HG03025 (cell line): ENCODE measurements around the gene NPAS1.
"Not testable (repeated sequence)": the region's sequence is repeated elsewhere in the genome, so short reads cannot be mapped to it uniquely, and the experiment has no call there.

ENCODE experiments used
- ATAC-seq: cut with Tn5 transposase; IDR thresholded peaks from one replicate; pipeline ENCODE4 v1.9.1; 2021; ENCODE audit warnings: mild to moderate bottlenecking, moderate library complexity; ENCODE audit not compliant: unreplicated experiment, low FRiP score

Gene NPAS1

DNA sequence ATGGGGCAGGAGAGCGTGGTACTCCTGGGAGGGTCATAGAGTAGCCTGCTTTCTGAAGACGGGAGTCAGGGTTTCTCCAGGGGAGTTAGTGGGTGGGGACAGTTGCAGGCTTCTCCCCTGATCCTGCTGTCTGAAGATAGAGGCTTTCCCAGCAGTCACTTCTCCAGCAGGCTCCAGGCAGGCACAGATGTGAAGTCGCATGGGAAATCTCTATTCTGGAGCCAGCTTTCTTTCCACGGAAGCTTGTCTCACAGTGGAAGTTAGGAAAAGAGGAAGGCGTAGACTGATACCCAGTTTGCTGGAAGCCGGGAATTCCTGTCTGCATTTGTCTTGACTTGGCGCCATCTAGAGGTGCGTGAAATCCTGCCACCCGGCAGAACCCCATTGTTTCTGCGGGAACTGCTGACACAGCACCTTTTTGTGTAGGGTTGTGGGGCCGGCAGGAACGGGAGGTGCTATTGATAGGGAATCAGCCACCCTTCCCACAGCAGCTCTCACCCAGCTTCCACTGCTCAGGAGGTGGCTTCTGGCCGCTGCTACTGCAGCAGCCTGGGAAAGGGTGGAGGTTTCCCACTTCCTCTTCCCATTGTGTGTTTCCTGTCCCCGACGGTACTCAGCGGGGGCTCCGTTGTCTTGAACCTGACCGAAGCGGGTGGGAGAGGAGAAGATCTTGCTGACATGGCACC lies 28.5 kb upstream of the NPAS1 start:
- ATAC-seq = no peak

DNA sequence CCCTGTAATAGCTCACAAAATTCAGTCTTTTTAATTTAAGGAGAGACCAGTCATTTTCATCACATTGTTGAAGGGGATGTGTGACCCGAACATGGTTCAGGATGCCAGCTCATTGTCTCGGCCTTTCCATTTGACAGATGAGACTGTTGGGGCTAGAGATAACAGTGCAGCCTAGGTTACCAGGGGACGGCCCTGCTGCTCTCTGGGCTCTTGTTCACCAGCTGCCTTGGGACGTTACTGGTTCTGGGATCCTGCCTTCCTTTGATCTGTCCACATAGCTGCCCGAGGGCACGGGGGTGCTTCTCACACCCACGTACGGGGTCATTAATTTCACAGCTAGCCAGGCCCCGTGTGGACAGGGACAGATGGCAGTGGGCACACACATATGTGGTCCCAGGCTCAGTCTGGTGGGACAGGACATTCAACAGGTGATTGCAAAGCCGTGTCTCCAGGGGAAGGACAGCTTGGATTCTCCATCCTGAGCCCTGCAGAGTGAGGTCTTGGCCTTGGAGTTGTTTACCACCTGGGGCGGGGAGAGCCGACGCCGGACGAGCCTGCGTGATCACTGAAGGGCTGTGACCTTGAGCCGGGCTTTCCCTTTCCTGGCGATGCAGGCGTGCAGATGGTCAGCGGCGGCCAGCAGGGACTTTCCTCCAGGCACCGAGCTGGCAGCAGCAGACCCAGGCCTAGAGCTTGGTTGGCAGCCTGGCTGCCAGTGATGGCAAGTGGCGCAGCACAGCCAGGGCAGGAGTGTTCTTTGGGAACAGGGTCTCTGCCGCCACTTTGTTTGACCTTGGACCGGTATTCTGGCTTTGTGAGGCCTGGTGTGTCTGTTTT lies 26.7 kb upstream of the NPAS1 start:
- no peak for ATAC-seq

DNA sequence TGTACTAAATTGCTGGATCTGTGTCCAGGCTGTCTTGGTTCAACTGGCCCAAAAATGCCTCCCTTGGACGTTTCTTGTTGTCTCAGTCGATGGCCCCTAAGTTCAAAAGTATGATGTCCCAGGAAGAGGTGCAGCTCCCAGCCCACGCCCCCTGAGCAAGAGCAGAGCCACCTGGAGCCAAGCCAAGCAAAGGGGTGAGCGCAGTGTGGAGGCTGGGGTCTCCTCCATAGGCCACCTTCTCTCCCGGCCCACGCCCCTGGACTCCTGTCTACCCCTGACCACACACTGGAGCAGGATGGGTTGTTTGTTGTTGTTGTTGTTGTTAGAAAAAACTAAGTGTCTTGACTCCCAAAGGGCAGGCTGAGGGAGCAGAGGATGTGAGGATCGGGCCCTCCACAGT lies 26.0 kb upstream of the NPAS1 start:
- no peak for ATAC-seq

DNA sequence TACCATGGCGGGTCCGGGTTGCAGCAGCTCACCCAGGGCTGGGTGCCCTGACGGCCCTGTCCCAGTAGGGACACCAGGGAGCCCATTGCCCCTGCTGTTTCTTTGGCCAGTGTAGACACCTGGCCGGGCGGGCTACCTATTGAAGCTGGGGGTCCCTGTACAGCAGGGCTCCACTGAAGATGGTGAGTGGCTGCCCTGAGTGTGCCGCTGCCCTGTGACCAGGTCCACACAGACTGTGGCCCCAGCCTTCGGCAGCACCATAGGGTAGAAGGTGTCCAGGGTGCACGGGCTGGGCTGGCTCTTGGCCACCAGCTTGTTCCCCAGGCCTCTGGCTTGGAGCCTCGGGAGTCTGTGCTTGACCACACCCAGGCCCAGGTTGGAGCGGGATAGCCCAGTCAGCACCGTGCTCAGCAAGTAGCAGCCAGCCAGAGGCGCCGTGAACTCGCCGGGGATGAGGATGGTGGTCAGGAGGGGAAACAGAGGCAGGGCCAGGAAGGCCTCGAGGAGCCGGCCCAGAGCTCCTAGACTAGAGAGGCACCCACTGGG lies 25.4 kb upstream of the NPAS1 start:
- no peak for ATAC-seq

DNA sequence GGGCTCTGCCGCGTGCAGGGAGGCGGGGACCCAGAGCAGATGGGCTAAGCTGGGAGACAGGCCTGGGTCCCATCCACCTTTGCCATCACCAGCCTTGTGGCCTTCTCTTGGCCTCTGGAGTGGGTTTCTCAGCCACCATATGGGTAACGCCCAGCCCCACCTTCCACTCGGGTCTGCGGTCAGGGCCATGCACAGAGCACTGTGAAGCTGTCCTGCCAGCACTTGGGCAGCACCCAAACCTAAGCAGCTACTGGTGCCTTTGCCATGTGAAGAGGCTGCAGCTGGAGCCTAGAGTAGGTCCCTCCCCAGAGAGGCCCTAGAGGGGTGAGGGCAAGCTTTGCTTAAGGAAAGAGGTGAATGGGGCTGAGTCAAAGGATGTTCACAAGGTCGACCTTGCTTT lies 24.1 kb upstream of the NPAS1 start:
- no peak for ATAC-seq

DNA sequence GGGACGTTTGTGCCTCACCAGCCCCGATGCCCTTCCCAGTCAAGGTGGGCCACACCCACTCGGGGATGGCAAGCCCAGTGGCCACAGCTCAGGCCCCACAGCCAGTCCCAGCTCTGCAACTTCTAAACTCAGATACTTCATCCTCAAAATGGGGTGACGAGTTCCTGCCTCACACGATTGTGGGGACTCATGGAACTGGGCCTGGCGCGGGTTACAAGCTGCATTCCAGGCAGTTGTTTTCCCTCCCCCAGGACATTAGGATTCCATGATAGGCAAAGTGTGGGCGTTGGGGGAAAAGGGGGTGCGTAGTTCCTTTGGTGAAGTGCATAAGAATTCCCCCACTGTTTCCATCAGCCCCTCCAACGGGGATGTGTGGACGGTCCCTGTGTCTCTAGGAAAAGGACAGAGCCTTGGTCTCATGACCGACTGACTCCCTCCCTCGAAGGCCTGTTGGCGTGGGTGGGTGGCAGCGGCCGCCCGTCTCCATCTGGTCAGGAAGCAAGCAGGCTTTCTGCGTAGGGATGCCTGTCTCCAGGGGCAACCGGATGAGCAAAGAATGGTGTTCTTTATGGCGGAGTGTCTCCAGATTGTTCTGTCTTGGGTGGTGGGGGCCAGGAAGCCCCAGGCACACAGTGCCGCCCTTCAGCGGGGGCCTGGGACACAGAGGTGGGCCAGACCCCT lies 21.1 kb upstream of the NPAS1 start:
- no peak for ATAC-seq

DNA sequence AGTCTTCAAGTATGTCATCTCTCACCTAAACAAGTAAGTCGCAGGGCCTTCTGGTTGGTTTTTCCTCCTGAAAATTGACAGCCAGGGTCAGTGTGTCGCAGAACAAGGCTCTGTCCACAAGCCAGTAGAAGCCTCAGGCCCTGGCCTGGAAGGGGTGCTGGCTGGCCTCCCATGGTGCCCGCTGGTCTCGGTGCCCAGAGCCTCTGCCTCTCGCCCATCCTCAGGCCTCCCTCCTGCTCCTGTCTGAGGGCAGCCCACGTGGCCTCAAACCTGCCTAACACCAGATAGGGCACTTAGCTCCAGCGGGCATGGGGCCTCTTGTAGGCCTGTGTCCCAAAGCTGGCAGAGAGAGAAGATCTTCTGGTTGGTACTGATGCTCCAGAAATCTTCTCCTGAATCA lies 20.3 kb upstream of the NPAS1 start:
- ATAC-seq = no peak

DNA sequence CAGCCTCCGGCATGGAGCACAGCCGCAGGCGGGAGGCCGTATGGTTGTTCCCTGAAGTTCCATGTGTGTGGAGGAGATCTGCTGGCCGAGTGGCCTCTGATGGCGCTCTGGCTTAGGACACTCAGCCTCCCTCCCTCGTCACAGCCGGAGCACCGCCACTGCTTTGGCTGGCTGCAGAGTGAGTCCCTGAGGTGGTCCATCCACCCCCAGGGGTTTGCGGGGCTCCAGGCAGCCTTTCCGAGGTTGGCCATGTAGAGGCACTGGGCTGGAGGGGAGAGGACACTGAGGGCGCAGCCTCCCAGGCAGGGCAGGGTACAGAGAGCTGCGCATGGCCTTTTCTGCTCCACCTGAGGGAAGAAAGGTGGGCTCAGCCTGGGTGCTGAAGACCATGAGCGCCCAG lies 19.8 kb upstream of the NPAS1 start:
- no peak for ATAC-seq

DNA sequence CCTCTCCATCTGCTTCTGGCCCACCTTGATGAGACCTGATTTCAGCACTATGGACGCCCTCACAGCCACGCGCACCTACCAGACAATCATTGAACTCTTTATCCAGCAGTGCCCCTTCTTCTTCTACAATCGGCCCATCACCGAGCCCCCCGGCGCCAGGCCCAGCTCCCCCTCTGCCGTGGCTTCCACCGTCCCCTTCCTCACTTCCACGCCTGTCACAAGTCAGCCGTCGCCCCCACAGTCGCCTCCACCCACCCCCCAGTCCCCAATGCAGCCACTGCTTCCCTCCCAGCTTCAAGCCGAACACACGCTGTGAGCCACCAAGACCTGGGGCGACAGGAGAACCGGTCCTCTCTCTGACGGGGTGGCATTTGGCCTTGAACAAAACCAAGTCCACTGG lies 19.3 kb upstream of the NPAS1 start:
- no peak for ATAC-seq

DNA sequence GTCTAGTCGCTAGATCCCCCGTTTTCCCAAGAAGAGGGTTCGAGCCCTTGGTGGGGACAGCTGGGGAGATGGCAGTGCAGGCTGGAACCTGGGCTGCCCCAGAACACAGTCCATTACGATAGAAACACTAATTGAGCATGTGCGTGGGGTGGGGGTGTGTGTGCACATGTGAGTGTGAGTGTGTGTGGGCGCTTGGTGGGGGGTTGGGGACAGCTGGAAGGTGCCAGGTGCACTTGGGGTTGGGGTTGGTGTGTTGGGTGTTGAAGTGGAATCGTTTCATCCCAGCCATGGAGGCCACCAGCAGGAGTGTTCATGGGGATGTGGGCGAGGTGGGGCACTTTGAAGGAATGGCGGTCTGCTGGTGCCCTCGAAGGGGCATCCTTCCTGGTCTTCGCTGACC lies 18.1 kb upstream of the NPAS1 start:
- no peak for ATAC-seq

DNA sequence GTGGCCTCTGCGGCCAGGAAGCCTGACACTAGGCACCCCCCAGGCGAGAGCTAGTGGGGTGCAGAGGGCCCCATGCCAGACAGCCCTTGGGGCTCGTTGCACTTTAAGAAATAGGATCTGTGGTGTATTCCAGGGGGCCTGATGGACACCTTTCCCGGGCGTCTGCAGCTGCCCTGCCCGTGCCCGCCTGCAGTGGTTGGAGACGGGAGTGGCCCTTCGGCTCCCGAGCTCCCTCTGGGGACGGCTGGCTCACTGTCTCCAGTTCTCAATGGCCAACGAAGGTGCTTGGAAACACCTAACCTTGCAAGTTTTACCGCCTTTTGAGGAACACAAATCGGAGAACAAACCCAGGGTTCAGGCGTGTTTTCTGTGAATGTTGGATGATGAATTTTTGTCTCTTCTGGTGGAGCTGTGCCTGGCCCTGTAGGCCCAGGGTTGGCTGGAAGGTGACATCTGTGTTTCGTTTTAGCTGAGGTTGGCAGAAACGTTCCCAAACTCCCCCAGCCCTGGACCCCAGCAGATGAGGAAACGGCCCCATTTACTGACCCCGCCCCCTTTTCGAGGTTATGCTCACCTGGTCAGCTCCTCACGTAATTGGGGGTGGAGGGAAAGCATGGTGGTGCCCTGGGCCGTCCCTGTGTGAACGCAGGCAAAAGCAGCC lies 17.4 kb upstream of the NPAS1 start:
- ATAC-seq = no peak

DNA sequence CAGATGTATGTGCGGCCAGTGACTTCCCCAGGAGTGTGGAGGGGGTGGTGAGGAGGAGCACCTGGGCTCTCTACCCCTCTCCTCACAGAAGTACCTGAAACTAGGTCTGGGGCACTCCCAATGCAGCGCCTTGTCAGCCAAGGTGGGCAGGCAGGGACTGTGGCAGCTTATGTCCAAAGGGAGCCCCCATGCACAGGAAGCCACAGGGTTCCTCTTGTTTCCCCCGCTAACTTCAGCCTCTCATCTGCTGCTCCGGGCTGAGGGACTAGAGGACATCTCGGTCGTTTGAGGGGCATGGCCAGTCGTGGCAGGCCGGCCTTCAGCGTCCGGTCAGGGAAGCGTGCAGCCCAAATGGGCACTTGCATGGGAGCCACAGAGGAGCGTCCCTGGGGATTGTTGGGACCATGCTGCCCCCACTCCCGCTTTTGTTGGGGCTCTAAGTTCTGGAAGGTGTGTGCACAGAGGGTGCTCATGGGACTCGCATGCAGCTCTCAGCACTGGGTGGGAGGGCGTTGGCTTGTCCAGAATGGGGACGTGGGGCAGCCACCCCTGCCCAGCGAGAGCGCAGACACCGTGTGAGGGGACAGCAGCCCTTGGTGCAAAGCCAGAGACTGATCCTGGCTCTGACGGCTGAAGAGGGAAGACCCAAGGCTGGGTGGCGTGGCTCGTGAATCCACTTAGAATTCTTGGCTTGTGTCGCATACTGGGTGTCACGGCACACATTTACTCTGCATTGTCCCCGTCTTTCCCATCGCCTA lies 16.6 kb upstream of the NPAS1 start:
- no peak for ATAC-seq

DNA sequence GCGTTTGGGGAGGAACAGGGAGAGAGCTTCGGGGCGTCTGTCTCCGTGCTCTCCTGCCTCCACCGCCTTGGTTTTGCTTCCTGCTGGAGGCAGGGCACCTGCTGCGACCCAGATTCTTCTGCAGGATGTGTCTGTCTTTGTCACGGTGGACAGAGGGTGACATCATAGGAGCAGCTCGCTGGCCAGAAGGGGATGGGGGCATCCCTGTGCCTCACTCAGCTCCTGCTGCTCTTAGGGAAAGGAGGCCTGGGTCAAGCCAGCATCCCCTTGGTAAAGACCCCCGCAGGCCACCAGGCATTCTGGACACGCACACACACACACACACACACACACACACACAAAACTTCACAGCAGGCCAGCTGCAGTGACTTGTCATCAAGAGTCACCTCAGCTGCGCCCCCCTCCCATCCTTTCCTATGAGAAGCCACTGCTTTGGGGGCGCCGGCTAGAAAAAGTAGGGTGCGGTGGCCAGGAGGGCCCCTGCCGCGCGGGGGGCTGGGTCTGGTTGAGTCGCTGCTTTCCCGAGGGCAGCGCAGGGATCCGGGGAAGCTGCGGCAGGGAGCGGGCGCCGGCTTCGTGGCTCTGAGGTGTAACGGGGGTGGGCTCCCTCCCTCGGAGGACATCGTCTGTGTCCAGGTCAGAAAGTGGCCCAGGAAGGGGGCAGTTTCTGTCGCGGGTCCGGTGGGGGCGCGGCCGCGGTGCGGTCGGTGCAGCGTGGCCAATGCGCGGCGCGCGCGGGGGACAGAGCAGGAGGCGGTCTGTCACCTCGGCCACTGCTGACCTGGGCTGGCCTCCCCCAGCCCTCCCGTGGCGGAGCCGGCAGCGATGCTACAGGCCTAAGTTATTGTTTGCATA lies 15.8 kb upstream of the NPAS1 start:
- no peak for ATAC-seq

DNA sequence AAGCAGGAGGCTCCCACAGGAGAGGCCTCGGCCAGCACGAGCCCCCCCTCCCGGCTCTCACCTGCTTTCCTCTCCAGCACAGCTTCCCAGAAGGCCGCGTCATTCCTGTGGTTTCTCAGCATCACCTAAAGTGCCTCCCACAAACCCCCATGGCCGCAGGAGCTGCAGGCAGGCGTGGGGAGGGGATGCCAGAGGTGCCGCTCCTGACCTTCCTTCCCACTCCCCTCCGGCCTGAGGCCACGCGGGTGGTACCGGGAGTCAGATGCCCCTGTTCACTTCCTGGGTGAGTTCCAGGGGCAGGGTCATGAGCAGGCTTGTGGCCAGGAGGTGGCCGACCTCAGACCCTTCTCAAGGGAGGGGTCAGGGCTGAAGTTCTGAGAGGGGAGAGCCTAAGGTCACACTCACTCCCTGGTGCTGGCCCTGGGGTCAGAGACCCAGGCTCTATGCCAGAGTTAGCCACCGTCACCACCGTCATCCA lies 14.4 kb upstream of the NPAS1 start:
- ATAC-seq = no peak

DNA sequence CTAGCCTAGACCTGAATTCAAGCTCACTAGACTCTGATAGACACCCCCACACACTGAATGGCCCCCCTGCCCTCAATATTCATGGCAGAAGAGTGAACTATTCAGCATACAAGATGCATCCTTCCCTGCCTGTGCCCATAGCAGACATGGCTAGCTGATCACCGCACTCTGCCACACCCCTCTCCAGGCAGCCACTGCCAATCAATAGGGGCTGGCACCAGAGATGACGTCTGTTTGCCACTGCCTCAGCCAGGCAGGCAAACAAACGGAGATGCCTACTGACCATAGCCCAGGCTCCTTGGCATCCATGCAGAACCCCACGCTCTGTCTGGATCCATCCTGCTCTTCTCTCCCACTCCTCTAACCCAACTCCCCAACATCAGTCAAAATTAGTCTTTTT lies 13.8 kb upstream of the NPAS1 start:
- no peak for ATAC-seq

DNA sequence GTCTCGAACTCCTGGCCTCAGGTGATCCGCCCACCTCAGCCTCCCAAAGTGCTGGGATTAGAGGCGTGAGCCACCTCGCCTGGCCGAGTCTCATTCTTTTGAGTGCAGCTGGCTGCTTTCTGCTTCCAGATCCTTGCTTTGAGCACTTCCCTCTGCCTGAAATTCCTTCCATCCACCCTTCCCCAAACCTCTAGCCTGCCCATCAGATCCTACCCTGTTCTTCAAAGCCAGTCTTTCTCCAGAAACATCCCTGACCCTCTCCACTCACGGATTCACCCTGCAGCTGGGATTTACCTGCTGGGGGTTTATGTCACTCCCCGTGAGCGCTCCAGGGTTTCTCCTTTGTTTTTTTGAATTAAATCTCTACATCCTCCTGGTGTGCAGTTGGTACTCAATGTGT lies 13.1 kb upstream of the NPAS1 start:
- ATAC-seq = no peak

DNA sequence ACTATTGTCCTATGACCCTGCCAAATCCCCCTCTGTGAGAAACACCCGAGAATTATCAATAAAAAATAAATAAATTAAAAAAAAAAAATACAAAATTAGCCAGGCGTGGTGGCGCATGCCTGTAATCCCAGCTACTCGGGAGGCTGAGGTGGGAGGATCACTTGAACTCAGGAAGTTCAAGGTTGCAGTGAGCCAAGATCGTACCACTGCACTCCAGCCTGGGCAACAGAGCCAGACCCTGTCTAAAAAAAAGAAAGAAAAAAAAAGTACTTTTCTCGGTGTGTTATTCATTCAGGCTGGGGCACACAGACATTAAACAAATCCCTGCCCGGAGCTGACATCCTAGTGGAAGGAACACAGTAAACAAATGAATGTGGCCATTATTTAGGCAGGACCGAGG lies 9.1 kb upstream of the NPAS1 start:
- not testable (repeated sequence) for ATAC-seq

DNA sequence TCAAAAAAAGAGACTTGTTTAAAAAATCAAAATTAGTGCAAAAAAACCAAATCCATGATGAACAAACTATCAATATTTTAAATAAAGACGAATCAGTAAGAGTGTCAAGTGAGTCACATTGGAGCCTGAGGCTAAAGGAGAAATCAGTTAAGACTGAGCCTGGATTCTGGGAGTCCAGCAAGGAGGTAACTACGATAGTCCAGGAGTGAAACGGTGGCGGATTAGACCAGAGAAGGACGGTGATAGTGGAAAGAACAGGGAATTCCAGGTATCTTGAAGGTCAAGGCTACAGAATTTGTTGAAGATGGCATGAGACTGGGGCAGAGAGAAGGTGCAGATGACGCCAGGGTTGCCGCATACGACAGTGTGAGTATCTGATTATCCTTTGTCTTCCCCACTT lies 7.0 kb upstream of the NPAS1 start:
- ATAC-seq = no peak

DNA sequence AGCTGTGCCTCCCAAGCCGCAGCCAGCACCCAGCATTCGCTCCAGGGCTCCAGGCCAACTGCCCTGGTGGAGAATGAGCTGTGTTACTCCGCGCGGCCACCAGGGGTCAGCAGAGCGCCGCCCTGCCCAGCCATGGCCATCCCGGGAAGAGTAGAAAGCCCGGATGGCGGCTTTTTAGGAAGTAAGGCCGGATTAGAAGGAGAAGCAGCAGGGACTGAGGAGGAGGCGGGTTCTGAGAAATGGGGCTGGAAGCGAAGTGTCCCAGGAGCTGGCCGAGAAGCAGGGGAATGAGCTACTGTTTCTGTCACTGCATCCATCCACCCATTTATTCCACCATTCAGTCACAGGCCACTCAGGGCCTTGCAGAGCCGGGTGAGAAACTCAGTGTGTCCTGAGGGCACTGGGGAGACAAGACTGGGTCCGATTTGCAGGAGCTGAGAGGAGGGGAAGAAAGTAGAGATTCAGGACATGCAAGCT lies 6.6 kb upstream of the NPAS1 start:
- no peak for ATAC-seq
